Esophagus (tissue), 2 donors: ENCODE results near the gene PDE4D. TPM values are rescaled to one million over a fixed set of nuclear protein-coding genes. Genes with fewer than 3 reads are reported as not detected.
A peak's percentile ranks its signal among the peaks of the same experiment; 100 is the strongest.
"Not testable (repeated sequence)": the region's sequence is repeated elsewhere in the genome, so short reads cannot be mapped to it uniquely, and the experiment has no call there.

Experiments used
- H3K27ac ChIP-seq, 2 donors: one replicate each; pipeline ENCODE4 v1.5.1; 2013; ENCODE audit warnings: low read depth in 2 of 2, mild to moderate bottlenecking in 2 of 2, inconsistent platforms in 1 of 2, low read length in 1 of 2, moderate library complexity in 1 of 2
- H3K27me3 ChIP-seq, 2 donors: one replicate each; pipeline ENCODE4 v1.6.1; 2013; ENCODE audit warnings: low read length in 2 of 2, control low read depth in 1 of 2, mild to moderate bottlenecking in 1 of 2; ENCODE audit not compliant: insufficient read depth in 2 of 2, control insufficient read depth in 1 of 2
- H3K36me3 ChIP-seq, 2 donors: one replicate each; pipeline ENCODE4 v1.6.1; 2013; ENCODE audit warnings: low read length in 1 of 2; ENCODE audit not compliant: control insufficient read depth in 2 of 2, insufficient read depth in 2 of 2
- H3K4me1 ChIP-seq, 2 donors: one replicate each; pipeline ENCODE4 v1.6.1; 2013; ENCODE audit warnings: low read length in 1 of 2; ENCODE audit not compliant: control insufficient read depth in 2 of 2, insufficient read depth in 2 of 2
- H3K4me3 ChIP-seq, 2 donors: one replicate each; pipeline ENCODE4 v1.5.1; 2013; ENCODE audit warnings: low read length in 2 of 2, mild to moderate bottlenecking in 2 of 2, low read depth in 1 of 2, moderate library complexity in 1 of 2
- H3K9me3 ChIP-seq, 2 donors: one replicate each; pipeline ENCODE4 v1.6.1; 2013; ENCODE audit warnings: mild to moderate bottlenecking in 2 of 2, low read depth in 1 of 2, low read length in 1 of 2, moderate library complexity in 1 of 2; ENCODE audit not compliant: control insufficient read depth in 2 of 2, insufficient read depth in 1 of 2
- WGBS, 2 donors: extraction: QIAGEN DNeasy Blood & Tissue Kit; methylation state at CpG; one replicate each; pipeline ENCODE4 v1.1.7; 2013; 5-methylcytosine and 5-hydroxymethylcytosine counted together
- polyA plus RNA-seq, 2 donors: library from polyadenylated mRNA; stranded (reverse); fragments of 200-250 nt; gene quantifications; one replicate each; pipeline ENCODE4 v1.2.3, GENCODE V29; 2013
- donor health status: healthy with polysubstance abuse.
- donor health status: Bipolar disorder and iron deficiency.

The PDE4D gene
- polyA plus RNA-seq, 2 donors, result 1.5 to 2.5 TPM

- H3K4me1 ChIP-seq, H3K9me3 ChIP-seq, H3K4me3 ChIP-seq, H3K27me3 ChIP-seq, H3K27ac ChIP-seq, H3K36me3 ChIP-seq: not testable (repeated sequence)
- WGBS, 2 donors, result 91 to 99% methylated on average over 3 of the region's 3 CpGs
Measured at GRCh38 chr5:59056599-59056998, 836.9 kb downstream of the PDE4D start.

GRCh38 chr5:59055745-59056448, 837.6 kb downstream of the PDE4D start:
- H3K36me3 ChIP-seq, result no peaks in the 10 kb centered on the region
- no peak overlapping the region for H3K27ac ChIP-seq
- no peaks in the 10 kb centered on the region for H3K9me3 ChIP-seq
- WGBS, 2 donors, result 88 to 92% methylated on average over 9 of the region's 9 CpGs
- no peak overlapping the region for H3K4me3 ChIP-seq
- no peaks in the 10 kb centered on the region for H3K27me3 ChIP-seq
- no peaks in the 10 kb centered on the region for H3K4me1 ChIP-seq

- Histone ChIP-seq H3K4me1 (no peaks in the 10 kb centered on the region), H3K36me3 (no peaks in the 10 kb centered on the region), H3K9me3 (no peaks in the 10 kb centered on the region), H3K4me3 (no peak overlapping the region), H3K27me3 (no peaks in the 10 kb centered on the region), H3K27ac (no peak overlapping the region)
- WGBS, 2 donors, result 93 to 96% methylated on average over 3 of the region's 3 CpGs
Measured at GRCh38 chr5:59054963-59055528, 838.5 kb downstream of the PDE4D start.

- Histone ChIP-seq H3K27ac (no peak overlapping the region), H3K4me1 (no peaks in the 10 kb centered on the region), H3K27me3 (no peaks in the 10 kb centered on the region), H3K36me3 (no peaks in the 10 kb centered on the region), H3K9me3 (no peaks in the 10 kb centered on the region), H3K4me3 (no peak overlapping the region)
- 87 to 88% methylated on average over 3 of the region's 3 CpGs for WGBS, 2 donors
Measured at GRCh38 chr5:59051951-59052350, 841.6 kb downstream of the PDE4D start.

GRCh38 chr5:59049095-59049494, 844.4 kb downstream of the PDE4D start:
- no peak overlapping the region for H3K4me3 ChIP-seq
- H3K4me1 ChIP-seq, result no peaks in the 10 kb centered on the region
- no peaks in the 10 kb centered on the region for H3K36me3 ChIP-seq
- no peaks in the 10 kb centered on the region for H3K27me3 ChIP-seq
- H3K27ac ChIP-seq, result no peak overlapping the region
- peaks cover 0 to 2% of the 10 kb centered on the region in 2 donors for H3K9me3 ChIP-seq
- 15 to 43% methylated on average over 2 of the region's 2 CpGs for WGBS, 2 donors

- Histone ChIP-seq H3K27ac (no peak overlapping the region), H3K36me3 (no peaks in the 10 kb centered on the region), H3K4me1 (peaks cover 0 to 5% of the 10 kb centered on the region in 2 donors), H3K4me3 (no peak overlapping the region), H3K27me3 (no peaks in the 10 kb centered on the region), H3K9me3 (peaks cover 0 to 2% of the 10 kb centered on the region in 2 donors)
- 52 to 62% methylated on average over 7 of the region's 7 CpGs for WGBS, 2 donors
Measured at GRCh38 chr5:59042201-59043055, 851.1 kb downstream of the PDE4D start.

- peak overlapping the region in 1 of 2 donors; percentile 41 for H3K27ac ChIP-seq
- 93 to 94% methylated on average over 1 of the region's 1 CpG for WGBS, 2 donors
- peaks cover 0 to 2% of the 10 kb centered on the region in 2 donors for H3K9me3 ChIP-seq
- no peak overlapping the region for H3K4me3 ChIP-seq
- no peaks in the 10 kb centered on the region for H3K36me3 ChIP-seq
- H3K4me1 ChIP-seq, result peaks cover 0 to 5% of the 10 kb centered on the region in 2 donors
- no peaks in the 10 kb centered on the region for H3K27me3 ChIP-seq
Measured at GRCh38 chr5:59041355-59041754, 852.2 kb downstream of the PDE4D start.

- Histone ChIP-seq H3K4me1 (peaks cover 0 to 5% of the 10 kb centered on the region in 2 donors), H3K27ac (peak overlapping the region in 1 of 2 donors; percentile 30), H3K4me3 (no peak overlapping the region), H3K27me3 (no peaks in the 10 kb centered on the region), H3K9me3 (no peaks in the 10 kb centered on the region), H3K36me3 (no peaks in the 10 kb centered on the region)
- 60 to 72% methylated on average over 2 of the region's 2 CpGs for WGBS, 2 donors
Measured at GRCh38 chr5:59040804-59041201, 852.7 kb downstream of the PDE4D start.

GRCh38 chr5:59040024-59040803, 853.3 kb downstream of the PDE4D start:
- no peaks in the 10 kb centered on the region for H3K9me3 ChIP-seq
- H3K27me3 ChIP-seq, result no peaks in the 10 kb centered on the region
- H3K4me1 ChIP-seq, result peaks cover 0 to 5% of the 10 kb centered on the region in 2 donors
- no peaks in the 10 kb centered on the region for H3K36me3 ChIP-seq
- H3K27ac ChIP-seq, result peak overlapping the region; percentile 75 to 87
- peak overlapping the region; percentile 60 to 74 for H3K4me3 ChIP-seq
- WGBS, 2 donors, result 38 to 44% methylated on average over 13 of the region's 13 CpGs
